ENCODE measurements around the gene CSTF1.

GRCh38 chr20:56360908-56361205 is 31.6 kb upstream of the CSTF1 start:
- no peak for TF ChIP-seq MYC (IDR thresholded peaks at IDR 0.05; ENCODE audit: low read depth, low read length)
- TF ChIP-seq CTCF (IDR thresholded peaks at IDR 0.05; ENCODE audit: extremely low read depth in 1 of 2, insufficient read depth in 1 of 2, low read depth in 1 of 2, low read length in 2 of 2), result no peak
- no peak for TF ChIP-seq POLR2A (IDR thresholded peaks at IDR 0.05; ENCODE audit: low read depth, low read length)
- TF ChIP-seq FOS (IDR thresholded peaks at IDR 0.05; ENCODE audit: borderline replicate concordance, insufficient read depth, low read length), result no peak
- TF ChIP-seq POLR2AphosphoS5 (IDR thresholded peaks at IDR 0.05; ENCODE audit: insufficient read depth, low read depth, low read length), result no peak
- TF ChIP-seq GATA2 (IDR thresholded peaks at IDR 0.05; ENCODE audit: insufficient read depth, insufficient read length, low read depth, low read length), result no peak
- TF ChIP-seq EZH2 (IDR thresholded peaks at IDR 0.05; ENCODE audit: borderline replicate concordance, low read depth, low read length, severe bottlenecking), result no peak
